ENCODE data around the gene TESK1.

DNA sequence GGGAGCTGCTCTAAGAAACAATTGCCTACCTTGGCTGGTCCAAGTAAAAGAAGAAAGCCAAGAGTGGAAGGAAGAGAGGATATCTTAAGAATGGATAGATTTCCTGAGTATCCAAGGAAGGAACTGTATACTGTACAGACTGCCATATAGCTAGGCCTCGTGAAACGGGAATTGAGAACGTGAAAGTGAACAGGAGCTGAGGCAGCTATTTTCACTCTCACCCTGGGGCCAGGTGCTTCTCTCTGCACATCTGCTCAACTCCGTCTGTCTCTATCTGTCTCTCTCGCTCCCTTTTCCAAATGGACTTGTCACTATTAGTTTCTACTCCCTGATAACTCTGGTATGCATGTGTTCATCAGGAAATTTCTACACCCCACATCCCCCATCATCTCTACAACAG, 35.9 kb upstream of the TESK1 start:
- TF ChIP-seq, protein P1, sequence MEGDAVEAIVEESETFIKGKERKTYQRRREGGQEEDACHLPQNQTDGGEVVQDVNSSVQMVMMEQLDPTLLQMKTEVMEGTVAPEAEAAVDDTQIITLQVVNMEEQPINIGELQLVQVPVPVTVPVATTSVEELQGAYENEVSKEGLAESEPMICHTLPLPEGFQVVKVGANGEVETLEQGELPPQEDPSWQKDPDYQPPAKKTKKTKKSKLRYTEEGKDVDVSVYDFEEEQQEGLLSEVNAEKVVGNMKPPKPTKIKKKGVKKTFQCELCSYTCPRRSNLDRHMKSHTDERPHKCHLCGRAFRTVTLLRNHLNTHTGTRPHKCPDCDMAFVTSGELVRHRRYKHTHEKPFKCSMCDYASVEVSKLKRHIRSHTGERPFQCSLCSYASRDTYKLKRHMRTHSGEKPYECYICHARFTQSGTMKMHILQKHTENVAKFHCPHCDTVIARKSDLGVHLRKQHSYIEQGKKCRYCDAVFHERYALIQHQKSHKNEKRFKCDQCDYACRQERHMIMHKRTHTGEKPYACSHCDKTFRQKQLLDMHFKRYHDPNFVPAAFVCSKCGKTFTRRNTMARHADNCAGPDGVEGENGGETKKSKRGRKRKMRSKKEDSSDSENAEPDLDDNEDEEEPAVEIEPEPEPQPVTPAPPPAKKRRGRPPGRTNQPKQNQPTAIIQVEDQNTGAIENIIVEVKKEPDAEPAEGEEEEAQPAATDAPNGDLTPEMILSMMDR (conservative IDR thresholded peaks at IDR 0.05; ENCODE audit: low read depth, low read length) = no peak
- TF ChIP-seq FOS (IDR thresholded peaks at IDR 0.05; ENCODE audit: low read depth, low read length) (no peak), CEBPB (IDR thresholded peaks at IDR 0.05; ENCODE audit: low read depth, low read length) (no peak), RCOR1 (IDR thresholded peaks at IDR 0.05; ENCODE audit: insufficient replicate concordance, low read length) (no peak), POLR2A (IDR thresholded peaks at IDR 0.05; ENCODE audit: low read depth, low read length) (no peak), MAZ (IDR thresholded peaks at IDR 0.05; ENCODE audit: borderline replicate concordance, low read depth, low read length) (no peak), BHLHE40 (IDR thresholded peaks at IDR 0.05; ENCODE audit: low read depth, low read length) (no peak), MAFK (IDR thresholded peaks at IDR 0.05; ENCODE audit: low read depth, low read length) (no peak), RAD21 (IDR thresholded peaks at IDR 0.05; ENCODE audit: low read length) (no peak), CHD1 (IDR thresholded peaks at IDR 0.05; ENCODE audit: low read depth, low read length) (no peak), RFX5 (IDR thresholded peaks at IDR 0.05; ENCODE audit: low read depth, low read length) (no peak)
- TF ChIP-seq, protein P2, sequence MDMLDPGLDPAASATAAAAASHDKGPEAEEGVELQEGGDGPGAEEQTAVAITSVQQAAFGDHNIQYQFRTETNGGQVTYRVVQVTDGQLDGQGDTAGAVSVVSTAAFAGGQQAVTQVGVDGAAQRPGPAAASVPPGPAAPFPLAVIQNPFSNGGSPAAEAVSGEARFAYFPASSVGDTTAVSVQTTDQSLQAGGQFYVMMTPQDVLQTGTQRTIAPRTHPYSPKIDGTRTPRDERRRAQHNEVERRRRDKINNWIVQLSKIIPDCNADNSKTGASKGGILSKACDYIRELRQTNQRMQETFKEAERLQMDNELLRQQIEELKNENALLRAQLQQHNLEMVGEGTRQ (IDR thresholded peaks at IDR 0.05; ENCODE audit: low read depth, low read length) = no peak

Measured in IMR-90 (cell line).